Mucosa of stomach (tissue), 1 donor: Measurements from ENCODE around the gene RIMS1.

Source experiments
- H3K27me3 ChIP-seq: one replicate; pipeline ENCODE4 v1.7.0; 2013; ENCODE audit warnings: mild to moderate bottlenecking, low read length; ENCODE audit not compliant: control insufficient read depth, insufficient read depth
- H3K36me3 ChIP-seq: one replicate; pipeline ENCODE4 v1.7.0; 2013; ENCODE audit warnings: low read length; ENCODE audit not compliant: control insufficient read depth, insufficient read depth
- H3K4me1 ChIP-seq: one replicate; pipeline ENCODE4 v1.7.0; 2013; ENCODE audit warnings: mild to moderate bottlenecking, low read length; ENCODE audit not compliant: control insufficient read depth, insufficient read depth
- H3K4me3 ChIP-seq: one replicate; pipeline ENCODE4 v1.7.0; 2013; ENCODE audit warnings: low read length
- H3K9ac ChIP-seq: one replicate; pipeline ENCODE4 v1.7.0; 2013; ENCODE audit warnings: mild to moderate bottlenecking, low read length, moderate library complexity
- H3K9me3 ChIP-seq: one replicate; pipeline ENCODE4 v1.7.0; 2013; ENCODE audit warnings: mild to moderate bottlenecking, low read length, moderate library complexity; ENCODE audit not compliant: control insufficient read depth
- donor health status: Pancreatic carcinoma.

RIMS1 gene

DNA sequence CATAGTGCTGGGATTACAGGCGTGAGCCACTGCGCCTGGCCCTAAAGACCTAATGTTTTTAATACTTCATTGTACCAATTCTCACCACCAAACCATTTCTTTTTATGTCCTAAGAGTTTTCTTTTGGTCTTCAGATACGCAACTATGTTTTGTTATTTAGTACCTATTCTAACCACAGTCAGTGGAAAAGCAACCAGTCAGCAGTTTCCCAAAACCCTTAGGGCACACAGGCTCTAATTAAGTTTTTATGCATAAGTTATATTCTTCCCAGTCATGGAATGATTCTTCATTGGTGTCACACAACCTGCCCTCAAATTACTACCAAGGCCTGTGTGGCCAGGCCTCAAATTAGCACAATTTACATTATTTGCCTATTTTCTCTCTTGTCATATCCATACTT, 487.8 kb downstream of the RIMS1 start:
- H3K4me1 ChIP-seq, result no peaks in the 10 kb centered on the region
- H3K36me3 ChIP-seq, result no peaks in the 10 kb centered on the region
- no peak overlapping the region for H3K4me3 ChIP-seq
- no peaks in the 10 kb centered on the region for H3K9me3 ChIP-seq
- H3K27me3 ChIP-seq, result no peaks in the 10 kb centered on the region
- no peak overlapping the region for H3K9ac ChIP-seq

DNA sequence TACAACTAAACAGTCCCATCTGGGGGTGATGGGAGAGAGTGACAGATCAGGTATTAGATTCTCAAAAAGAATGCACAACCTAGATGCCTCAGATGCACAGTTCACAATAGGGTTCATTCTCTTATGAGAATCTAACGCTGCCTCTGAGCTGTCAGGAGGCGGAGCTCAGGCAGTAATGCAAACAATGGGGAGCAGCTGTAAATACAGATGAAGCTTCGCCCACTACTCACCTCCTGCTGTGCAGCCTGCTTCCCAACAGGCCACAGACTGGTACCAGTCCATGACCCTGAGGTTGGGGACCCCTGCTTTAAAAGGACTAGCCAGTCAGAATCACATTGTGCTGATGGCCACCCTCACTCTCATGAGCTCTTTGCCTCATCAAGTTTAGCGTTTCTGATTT, 488.5 kb downstream of the RIMS1 start:
- H3K9me3 ChIP-seq, result no peaks in the 10 kb centered on the region
- no peak overlapping the region for H3K4me3 ChIP-seq
- H3K36me3 ChIP-seq, result no peaks in the 10 kb centered on the region
- H3K9ac ChIP-seq, result no peak overlapping the region
- no peaks in the 10 kb centered on the region for H3K4me1 ChIP-seq
- no peaks in the 10 kb centered on the region for H3K27me3 ChIP-seq

- no peaks in the 10 kb centered on the region for H3K36me3 ChIP-seq
- no peaks in the 10 kb centered on the region for H3K9me3 ChIP-seq
- H3K27me3 ChIP-seq, result no peaks in the 10 kb centered on the region
- no peak overlapping the region for H3K4me3 ChIP-seq
- H3K9ac ChIP-seq, result no peak overlapping the region
- H3K4me1 ChIP-seq, result no peaks in the 10 kb centered on the region
Observed at GRCh38 chr6:72376736-72377135, 490.4 kb downstream of the RIMS1 start.

GRCh38 chr6:72381076-72381475, 494.7 kb downstream of the RIMS1 start:
- no peak overlapping the region for H3K4me3 ChIP-seq
- no peak overlapping the region for H3K9ac ChIP-seq
- H3K4me1 ChIP-seq, result no peaks in the 10 kb centered on the region
- H3K36me3 ChIP-seq, result no peaks in the 10 kb centered on the region
- no peaks in the 10 kb centered on the region for H3K27me3 ChIP-seq
- no peaks in the 10 kb centered on the region for H3K9me3 ChIP-seq

DNA sequence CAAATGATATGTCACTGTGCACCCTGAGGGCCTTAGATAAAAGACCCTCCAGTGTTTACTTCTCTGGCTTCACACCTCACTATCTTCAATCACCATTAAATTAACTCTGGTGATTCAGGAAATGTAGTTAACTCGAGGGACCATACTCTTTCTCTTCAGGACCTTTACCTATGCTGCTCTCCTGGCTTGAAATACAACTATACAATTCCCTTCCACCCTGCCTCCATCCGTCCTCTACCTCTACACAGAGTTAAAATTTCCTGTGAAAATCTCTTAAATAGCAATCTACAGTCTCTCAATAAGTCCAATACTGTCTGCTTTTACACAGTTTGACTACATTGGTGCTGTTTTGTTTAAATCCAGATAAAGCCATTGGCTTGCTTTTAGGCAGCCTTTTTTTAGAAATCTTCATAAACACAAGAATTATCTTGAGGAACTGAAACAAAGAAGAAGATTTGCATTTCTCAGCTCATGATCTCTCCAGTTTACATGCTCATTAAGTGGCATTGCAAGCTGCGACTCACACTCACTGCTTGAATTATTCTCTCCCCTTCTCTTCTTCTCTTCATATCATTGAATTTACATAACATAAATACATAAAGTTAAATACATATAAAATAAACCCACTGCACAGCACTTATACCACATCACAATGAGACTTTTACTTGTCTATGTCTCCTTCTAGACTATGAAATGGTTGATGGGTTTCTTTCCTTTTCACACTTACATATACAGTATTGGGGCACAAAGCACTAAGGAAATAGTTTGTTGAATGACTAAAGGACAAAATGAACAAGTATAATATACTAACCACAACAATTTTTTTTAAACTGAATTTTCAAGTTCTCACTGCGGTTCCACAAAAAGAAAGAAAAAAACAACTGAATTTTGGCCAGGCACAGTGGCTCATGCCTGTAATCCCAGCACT, 496.5 kb downstream of the RIMS1 start:
- no peaks in the 10 kb centered on the region for H3K4me1 ChIP-seq
- H3K9ac ChIP-seq, result no peak overlapping the region
- no peaks in the 10 kb centered on the region for H3K27me3 ChIP-seq
- H3K9me3 ChIP-seq, result no peaks in the 10 kb centered on the region
- no peak overlapping the region for H3K4me3 ChIP-seq
- no peaks in the 10 kb centered on the region for H3K36me3 ChIP-seq

GRCh38 chr6:72386324-72386723, 500.0 kb downstream of the RIMS1 start:
- Histone ChIP-seq H3K27me3 (no peaks in the 10 kb centered on the region), H3K4me1 (no peaks in the 10 kb centered on the region), H3K9me3 (no peaks in the 10 kb centered on the region), H3K36me3 (no peaks in the 10 kb centered on the region), H3K4me3 (no peak overlapping the region), H3K9ac (no peak overlapping the region)

DNA sequence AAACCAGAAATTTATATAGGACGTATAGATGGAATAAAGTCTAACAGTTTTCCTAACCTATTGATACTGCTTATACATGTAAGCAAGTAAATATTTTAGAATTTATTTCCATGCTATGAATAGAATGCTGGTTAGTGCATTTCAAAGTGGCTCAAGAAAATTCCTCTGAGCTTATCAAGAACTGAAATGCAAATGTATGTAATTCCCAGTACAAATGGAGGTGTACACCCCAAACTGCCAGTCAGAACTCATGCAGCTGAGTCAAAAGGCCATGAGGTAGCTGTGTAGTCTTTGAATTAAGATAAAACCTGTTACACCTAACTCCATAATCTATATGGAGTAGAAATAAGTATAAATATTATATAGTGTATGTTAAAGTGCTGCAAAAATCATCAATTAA, 503.3 kb downstream of the RIMS1 start:
- Histone ChIP-seq H3K9ac (no peak overlapping the region), H3K4me1 (no peaks in the 10 kb centered on the region), H3K9me3 (no peaks in the 10 kb centered on the region), H3K27me3 (no peaks in the 10 kb centered on the region), H3K36me3 (no peaks in the 10 kb centered on the region), H3K4me3 (no peak overlapping the region)

DNA sequence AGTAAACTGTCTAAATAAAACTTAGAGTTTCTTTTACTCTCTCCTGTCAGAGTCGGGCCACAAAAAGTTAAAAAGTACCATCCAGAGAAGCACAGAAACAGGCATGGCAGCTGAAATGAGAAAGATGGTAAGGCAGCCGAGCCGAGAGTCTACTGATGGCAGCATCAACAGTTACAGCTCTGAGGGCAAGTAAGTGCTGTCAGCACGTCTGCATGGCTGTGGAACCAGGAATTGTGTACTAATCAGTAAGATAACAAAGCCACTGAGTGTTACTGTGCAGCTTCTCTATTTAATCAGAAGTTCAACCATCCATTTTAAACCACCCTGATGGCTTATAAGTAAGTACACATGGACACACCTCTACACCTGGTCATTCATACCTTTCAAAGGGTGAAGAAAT, 504.2 kb downstream of the RIMS1 start:
- Histone ChIP-seq H3K9me3 (no peaks in the 10 kb centered on the region), H3K4me1 (no peaks in the 10 kb centered on the region), H3K4me3 (no peak overlapping the region), H3K27me3 (no peaks in the 10 kb centered on the region), H3K9ac (no peak overlapping the region), H3K36me3 (no peaks in the 10 kb centered on the region)

DNA sequence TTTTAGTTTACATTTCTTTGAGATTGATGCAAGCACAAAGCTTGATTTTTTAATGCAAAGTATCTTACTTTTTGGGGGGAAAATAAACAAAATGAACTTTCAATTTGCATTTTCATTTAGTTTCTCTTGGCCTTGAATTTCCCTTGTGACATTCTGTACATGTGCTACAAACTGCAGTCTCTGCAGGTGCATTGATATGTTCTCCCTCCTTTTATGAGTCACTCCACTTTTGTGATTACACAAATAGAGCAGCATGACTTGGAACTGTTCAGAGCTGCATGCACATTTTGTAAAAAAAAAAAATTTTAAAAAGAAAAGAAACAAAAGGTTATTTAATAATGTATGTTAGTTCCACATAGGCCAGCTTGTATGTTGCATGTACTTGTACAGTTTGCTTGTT, 515.5 kb downstream of the RIMS1 start:
- no peaks in the 10 kb centered on the region for H3K36me3 ChIP-seq
- no peaks in the 10 kb centered on the region for H3K4me1 ChIP-seq

DNA sequence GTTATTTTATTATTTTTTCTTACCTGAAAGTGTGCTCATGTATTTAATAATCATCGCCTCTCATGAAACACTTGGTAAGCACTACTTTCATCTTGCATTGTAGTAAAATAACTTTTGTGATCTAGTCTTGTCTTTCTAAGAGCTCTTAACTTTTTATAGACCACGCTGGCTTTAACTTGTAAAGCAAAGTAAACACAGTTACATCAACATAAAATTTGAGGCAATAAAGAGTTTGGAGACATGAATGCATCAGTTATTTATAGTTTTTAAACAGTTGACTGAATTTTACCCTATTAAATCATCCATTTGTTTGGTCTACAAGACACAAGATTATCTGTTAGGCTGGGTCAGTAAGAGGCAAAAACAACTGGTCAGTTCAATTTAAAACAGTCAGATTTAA, 517.1 kb downstream of the RIMS1 start:
- Histone ChIP-seq H3K4me1 (no peaks in the 10 kb centered on the region), H3K4me3 (no peak overlapping the region), H3K9ac (no peak overlapping the region), H3K36me3 (no peaks in the 10 kb centered on the region), H3K9me3 (no peaks in the 10 kb centered on the region), H3K27me3 (no peaks in the 10 kb centered on the region)

More for the DNA sequence above, 515.5 kb downstream of the RIMS1 start:
- Histone ChIP-seq H3K4me3 (no peak overlapping the region), H3K27me3 (no peaks in the 10 kb centered on the region), H3K9ac (no peak overlapping the region), H3K9me3 (no peaks in the 10 kb centered on the region)

DNA sequence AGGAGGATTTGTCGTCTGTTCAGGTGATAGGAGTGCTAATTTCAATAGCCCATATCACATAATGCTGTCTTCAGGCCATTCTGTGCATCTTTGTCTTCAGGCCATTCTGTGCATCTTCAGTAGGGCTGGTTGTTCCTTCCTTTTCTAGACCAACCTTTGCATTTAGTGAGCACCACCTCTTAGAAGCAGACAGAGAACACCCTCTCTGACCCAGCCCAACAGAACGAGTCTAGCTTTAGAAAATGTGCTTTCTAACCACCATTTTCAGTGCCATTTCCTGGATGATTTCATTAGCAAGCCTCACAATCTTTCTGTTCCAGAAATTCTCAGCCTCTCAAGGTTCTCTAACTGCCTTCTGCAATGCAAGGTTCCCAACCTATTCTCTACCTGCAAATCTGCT, 520.2 kb downstream of the RIMS1 start:
- H3K27me3 ChIP-seq, result no peaks in the 10 kb centered on the region
- H3K36me3 ChIP-seq, result no peaks in the 10 kb centered on the region
- no peaks in the 10 kb centered on the region for H3K4me1 ChIP-seq
- H3K9ac ChIP-seq, result no peak overlapping the region
- no peak overlapping the region for H3K4me3 ChIP-seq
- H3K9me3 ChIP-seq, result no peaks in the 10 kb centered on the region

DNA sequence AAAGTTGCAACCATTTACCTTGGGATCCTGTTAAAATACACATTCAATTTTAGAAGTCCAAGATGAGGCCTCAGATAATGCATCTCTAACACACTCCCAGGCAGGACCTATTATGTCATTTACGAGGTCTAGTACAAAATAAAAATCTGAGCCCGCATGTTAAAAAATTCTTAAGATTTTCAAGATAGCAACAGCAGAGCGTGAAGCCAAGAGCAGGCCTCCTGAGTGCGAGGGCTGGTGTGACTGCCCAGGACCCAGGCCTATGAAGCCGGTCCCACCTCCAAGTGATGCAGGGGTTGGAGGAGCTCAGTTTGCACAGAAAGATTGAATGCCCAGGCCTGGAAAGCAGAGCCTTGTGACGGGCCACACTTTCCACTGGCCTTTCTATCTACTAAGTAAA, 524.4 kb downstream of the RIMS1 start:
- no peaks in the 10 kb centered on the region for H3K36me3 ChIP-seq
- no peaks in the 10 kb centered on the region for H3K27me3 ChIP-seq
- H3K9ac ChIP-seq, result no peak overlapping the region
- H3K4me1 ChIP-seq, result no peaks in the 10 kb centered on the region
- no peak overlapping the region for H3K4me3 ChIP-seq
- no peaks in the 10 kb centered on the region for H3K9me3 ChIP-seq
